ENCODE data around the gene ERFE. TPM values are rescaled to one million over a fixed set of nuclear protein-coding genes. Genes with fewer than 3 reads are reported as not detected.
A peak's percentile ranks its signal among the peaks of the same experiment; 100 is the strongest.

Gene ERFE
- total and polyA plus RNA-seq, 2 of the 4 experiments (the other 2 are of a cell fraction) = 1.3 to 3.5 TPM

DNA sequence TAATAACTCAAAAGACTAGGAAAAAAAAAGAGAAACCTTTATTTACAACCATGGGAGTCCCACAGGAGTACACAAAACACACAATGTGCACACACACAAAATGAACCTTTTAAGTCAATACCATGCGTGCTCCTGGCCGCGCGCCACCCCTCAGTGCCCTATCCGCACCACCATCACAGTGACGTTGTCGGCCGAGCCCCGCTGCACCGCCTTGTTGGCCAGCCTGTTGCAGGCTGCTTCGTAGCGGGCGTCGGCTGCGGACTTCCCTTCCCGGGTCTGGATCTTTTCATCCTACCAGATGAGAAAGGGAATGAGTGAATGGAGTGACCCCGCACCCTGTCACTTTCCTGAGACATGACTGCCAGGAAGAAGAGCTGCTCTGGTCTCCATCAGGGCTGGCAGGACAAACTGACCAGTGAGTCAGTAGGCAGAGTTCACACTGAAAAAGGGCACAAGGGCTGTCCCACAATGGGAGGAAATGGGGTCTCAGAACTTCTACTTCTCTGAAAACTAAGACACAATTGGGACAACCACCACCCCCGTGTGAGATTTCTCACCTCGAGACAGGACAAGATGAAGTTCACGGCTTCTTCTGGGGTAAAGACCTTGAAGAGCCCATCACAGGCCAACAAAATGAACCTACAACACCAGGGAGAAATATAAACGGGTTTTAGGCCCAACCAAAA is 11.8 kb downstream of the ERFE start:
- peak overlapping the region; percentile 94 for H3K14ac ChIP-seq (replicated peaks; ENCODE audit: low read depth, low read length)
- peak overlapping the region; percentile 97 for H3K27ac ChIP-seq (ENCODE audit: insufficient read depth, low read length)
- H2BK15ac ChIP-seq (ENCODE audit: low read depth, low read length) = peak overlapping the region; percentile 99; the same call in 2 of the 3 replicates
- H3K9ac ChIP-seq (ENCODE audit: low read depth, low read length) = peak overlapping the region; percentile 47
- peak overlapping the region; percentile 21 for H3K4me2 ChIP-seq (ENCODE audit: low read depth, low read length)
- H3K56ac ChIP-seq (ENCODE audit: extremely low read depth, insufficient read depth, low read length) = peak overlapping the region; percentile 93
- H3K4me1 ChIP-seq (ENCODE audit: control insufficient read depth, insufficient read depth, low read length) = peaks cover 31% of the 10 kb centered on the region
- peak overlapping the region; percentile 33 to 67 for H4K8ac ChIP-seq (ENCODE audit: low read depth in 2 of 2, low read length in 2 of 2)
- peak overlapping the region; percentile 98 for H4K5ac ChIP-seq (ENCODE audit: low read depth, low read length)
- TF ChIP-seq RCOR1 (IDR thresholded peaks at IDR 0.05; ENCODE audit: insufficient replicate concordance, low read length) (no peak), POLR2A (IDR thresholded peaks at IDR 0.05; ENCODE audit: low read depth, low read length) (no peak), MXI1 (IDR thresholded peaks at IDR 0.05; ENCODE audit: borderline replicate concordance, low read depth, low read length) (no peak), NFE2L2 (IDR thresholded peaks at IDR 0.05; ENCODE audit: low read depth, low read length) (no peak), ELK1 (IDR thresholded peaks at IDR 0.05; ENCODE audit: borderline replicate concordance, low read depth, low read length) (no peak), RAD21 (IDR thresholded peaks at IDR 0.05; ENCODE audit: low read length) (no peak), CEBPB (IDR thresholded peaks at IDR 0.05; ENCODE audit: low read depth, low read length) (no peak)
- dilution Hi-C loops (cut with HindIII; ENCODE audit: low sequenced_read_pairs, unreplicated experiment) (no loop called here), intact Hi-C loops (cut with micrococcal nuclease) (loop anchor here (10.0 kb wide), 1 partner anchor 176 kb away; no protein-coding TSS in a partner anchor), in situ Hi-C loops (cut with MboI; ENCODE audit: low sequenced_read_pairs) (no loop called here)
- H4K91ac ChIP-seq (ENCODE audit: insufficient read depth, low read depth, low read length) = peak overlapping the region; percentile 90
- H3K36me3 ChIP-seq (ENCODE audit: control insufficient read depth, insufficient read depth, low read length) = peaks cover 45% of the 10 kb centered on the region
- CTCF ChIA-PET = interaction anchor here (0.6 kb wide), 1 partner anchor 38 kb away, joined by 3 read pairs; no protein-coding TSS in a partner anchor
- peak overlapping the region; percentile 93 for H2BK120ac ChIP-seq (ENCODE audit: low read depth, low read length)
- no TSS peak for BruUV-seq (replicated peaks)
- H3K18ac ChIP-seq (ENCODE audit: low read depth, low read length) = peak overlapping the region; percentile 97
- H3K9me3 ChIP-seq (ENCODE audit: control insufficient read depth, insufficient read depth, low read length) = no peaks in the 10 kb centered on the region
- no peak overlapping the region for H3K4me3 ChIP-seq (ENCODE audit: insufficient read depth, low read depth, low read length)
- peaks cover 8% of the 10 kb centered on the region for H4K20me1 ChIP-seq (ENCODE audit: insufficient read depth, low read length)
- peaks cover 13 to 53% of the 10 kb centered on the region in 2 experiments; a peak in 3 of 4 replicates for H3K79me1 ChIP-seq (ENCODE audit: low read depth in 1 of 2, low read length in 2 of 2)
- DNase-seq (no peak), ATAC-seq (ENCODE audit: low read depth) (no peak)
- peaks cover 41% of the 10 kb centered on the region for H3K9me1 ChIP-seq (ENCODE audit: insufficient read depth, low read length)
- H2BK5ac ChIP-seq (ENCODE audit: low read depth, low read length, poor library complexity, severe bottlenecking) = peak overlapping the region; percentile 100
- peak overlapping the region; percentile 98 for H2AK5ac ChIP-seq (ENCODE audit: low read depth, low read length)
- peak overlapping the region; percentile 33 for H2AK9ac ChIP-seq (replicated peaks; ENCODE audit: low read depth, low read length, poor library complexity)
- peak overlapping the region; percentile 99 for H3K4ac ChIP-seq (ENCODE audit: low read depth, low read length)
- POLR2A ChIA-PET (ENCODE audit: unreplicated experiment) = no interaction called here
- H2BK20ac ChIP-seq (ENCODE audit: low read depth, low read length) = peak overlapping the region; percentile 88
- no peak overlapping the region for H2AFZ ChIP-seq (replicated peaks; ENCODE audit: low read length, poor library complexity)
- H3K23ac ChIP-seq (ENCODE audit: low read depth, low read length) = peak overlapping the region; percentile 26; the same call in 1 of the 2 replicates
- 100% methylated on average over 1 of the region's 21 CpGs; no CpG with 5 or more reads in 1 of the 2 experiments for WGBS, 2 experiments (ENCODE audit: extremely low coverage in 2 of 2, insufficient read length in 1 of 2)
- H3K27me3 ChIP-seq (ENCODE audit: control insufficient read depth, insufficient read depth, low read length) = no peaks in the 10 kb centered on the region

Measured in IMR-90 (cell line).